HG03280 (cell line): ENCODE measurements around the gene PTPN1.

Experiments used
- ATAC-seq: cut with Tn5 transposase; IDR thresholded peaks from one replicate; pipeline ENCODE4 v1.9.1; 2021; ENCODE audit warnings: mild to moderate bottlenecking, moderate library complexity; ENCODE audit not compliant: unreplicated experiment

The PTPN1 gene

DNA sequence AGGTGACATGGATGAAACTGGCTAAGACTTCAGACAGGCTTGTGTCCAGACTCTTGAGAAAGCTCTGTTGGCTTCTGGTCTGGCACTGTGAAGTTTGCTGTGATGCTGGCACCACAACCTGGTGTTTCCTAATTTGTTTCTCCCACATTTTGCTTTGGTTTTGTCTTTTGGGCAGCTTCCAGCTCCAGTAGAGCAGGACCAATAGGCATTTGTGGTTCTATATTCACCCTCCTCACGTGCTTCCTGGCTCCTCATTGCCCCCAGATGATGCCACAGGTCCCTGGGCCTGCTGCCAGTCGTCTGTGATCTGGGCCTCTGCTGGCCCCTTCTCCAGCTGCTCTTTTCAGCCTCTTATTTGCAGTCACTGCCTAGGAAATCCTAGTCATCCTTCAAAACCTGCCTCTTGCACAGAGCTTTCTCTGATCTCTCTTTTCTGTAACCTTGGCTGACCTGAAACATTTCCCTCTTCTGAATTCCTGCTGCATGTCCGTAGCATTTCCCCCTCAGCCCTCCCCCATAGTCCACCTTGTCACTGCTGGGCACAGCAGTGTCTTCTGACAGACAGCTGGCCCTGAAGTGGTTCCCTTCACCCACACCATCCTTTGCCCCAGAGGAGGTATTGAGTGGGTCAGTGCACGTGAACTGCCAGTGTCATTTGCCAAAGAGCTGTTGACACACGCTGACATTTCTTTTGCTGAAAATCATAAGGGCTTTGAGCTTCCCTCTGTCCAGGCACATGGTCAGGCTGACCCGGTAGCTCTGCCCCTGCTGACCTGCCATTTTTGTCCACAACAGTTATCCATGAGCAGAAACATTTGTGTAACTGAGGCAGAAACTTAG lies 63.0 kb downstream of the PTPN1 start:
- no peak for ATAC-seq

- ATAC-seq, result no peak
These were observed 63.9 kb downstream of the PTPN1 start for GRCh38 chr20:50574108-50574507.

- no peak for ATAC-seq
These were observed 64.4 kb downstream of the PTPN1 start for GRCh38 chr20:50574586-50574985.

DNA sequence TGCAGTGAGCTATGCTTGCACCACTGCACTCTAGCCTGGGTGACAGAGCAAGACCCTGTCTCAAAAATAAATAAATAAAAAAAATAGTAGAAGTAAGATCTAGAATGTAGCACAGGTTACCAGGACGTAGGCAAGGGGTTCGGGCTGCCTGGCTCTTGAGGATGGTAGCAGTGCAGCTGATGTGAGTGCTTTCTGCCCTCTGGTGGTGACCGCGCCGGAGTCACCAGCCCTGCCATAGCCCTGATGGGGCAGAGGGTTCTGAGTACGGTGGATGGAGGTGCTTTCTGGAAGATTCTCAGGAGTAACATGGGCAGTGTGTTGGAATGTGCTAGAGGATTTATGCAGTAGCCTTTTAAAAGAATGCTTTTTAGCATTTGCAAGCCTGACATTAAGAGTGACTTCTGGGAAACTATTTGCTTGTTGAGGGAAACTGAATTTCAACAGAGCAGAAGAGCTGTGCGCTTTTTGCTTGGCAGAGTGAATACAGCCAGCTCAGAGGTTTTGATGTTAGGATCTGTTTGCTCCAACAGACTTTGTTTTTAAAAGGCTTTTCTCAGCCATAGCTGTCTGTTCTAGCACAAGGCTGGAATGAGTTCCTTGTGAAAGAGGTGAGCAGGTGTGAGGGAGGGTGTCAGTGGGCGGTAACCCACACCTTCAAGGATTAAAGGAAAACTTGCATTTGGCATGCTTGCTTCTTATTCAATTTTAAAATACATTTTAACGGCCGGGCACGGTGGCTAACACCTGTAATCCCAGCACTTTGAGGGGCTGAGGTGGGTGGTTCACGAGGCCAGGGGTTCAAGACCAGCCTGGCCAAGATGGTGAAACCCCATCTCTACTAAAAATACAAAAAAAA lies 65.9 kb downstream of the PTPN1 start:
- peak; percentile 55 for ATAC-seq

GRCh38 chr20:50577175-50578018 lies 67.2 kb downstream of the PTPN1 start:
- no peak for ATAC-seq

DNA sequence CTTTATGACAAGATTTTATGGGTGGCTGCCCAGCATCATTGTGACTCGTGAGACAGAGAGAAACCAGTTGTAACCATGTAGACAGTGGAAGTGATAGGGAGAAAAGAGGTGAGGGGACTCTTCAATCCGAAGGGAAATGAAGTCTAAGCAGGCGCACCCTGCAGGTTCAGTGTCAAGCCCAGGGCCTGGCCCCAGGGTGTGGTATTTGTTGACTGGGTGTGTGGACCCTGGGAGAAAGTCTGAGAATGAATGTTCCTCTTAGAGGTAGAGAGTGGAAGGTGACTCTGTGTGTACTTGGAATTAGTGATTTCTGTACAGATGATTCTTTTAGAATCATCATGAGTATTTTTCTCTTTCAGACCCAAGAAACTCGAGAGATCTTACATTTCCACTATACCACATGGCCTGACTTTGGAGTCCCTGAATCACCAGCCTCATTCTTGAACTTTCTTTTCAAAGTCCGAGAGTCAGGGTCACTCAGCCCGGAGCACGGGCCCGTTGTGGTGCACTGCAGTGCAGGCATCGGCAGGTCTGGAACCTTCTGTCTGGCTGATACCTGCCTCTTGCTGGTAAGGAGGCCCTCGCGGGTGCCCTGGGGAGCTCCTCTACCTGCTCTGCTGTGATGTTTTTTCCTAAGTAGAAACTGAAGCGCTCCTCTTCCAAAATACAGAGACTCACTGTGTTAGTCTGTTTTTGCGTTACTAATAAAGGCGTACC lies 68.0 kb downstream of the PTPN1 start:
- ATAC-seq, result no peak

DNA sequence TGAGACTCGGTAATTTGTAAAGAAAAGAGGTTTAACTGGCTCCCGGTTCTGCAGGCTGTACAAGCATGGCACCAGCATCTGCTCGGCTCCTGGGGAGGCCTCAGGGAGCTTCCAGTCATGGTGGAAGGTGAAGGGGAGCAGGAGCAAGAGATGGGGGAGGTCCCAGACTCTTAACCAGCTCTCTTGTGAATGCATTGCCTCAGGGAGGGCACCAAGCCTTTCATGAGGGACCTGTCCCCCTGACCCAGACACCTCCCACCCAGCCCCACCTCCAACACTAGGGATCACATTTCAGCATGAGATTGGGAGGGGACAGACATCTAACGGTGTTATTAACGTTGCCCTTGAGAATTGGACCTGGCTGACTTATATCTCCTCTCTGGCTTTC lies 68.6 kb downstream of the PTPN1 start:
- ATAC-seq, result no peak

DNA sequence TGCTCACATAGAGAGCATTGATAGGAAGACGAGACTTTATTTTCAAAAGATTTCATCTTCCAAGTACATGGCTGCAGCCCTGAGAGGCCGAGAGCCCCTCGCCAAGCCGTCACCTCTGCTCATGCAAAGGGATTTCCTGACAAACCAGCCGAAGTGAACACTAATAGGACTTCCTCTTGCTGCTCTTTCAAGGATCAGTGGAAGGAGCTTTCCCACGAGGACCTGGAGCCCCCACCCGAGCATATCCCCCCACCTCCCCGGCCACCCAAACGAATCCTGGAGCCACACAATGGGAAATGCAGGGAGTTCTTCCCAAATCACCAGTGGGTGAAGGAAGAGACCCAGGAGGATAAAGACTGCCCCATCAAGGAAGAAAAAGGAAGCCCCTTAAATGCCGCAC lies 69.3 kb downstream of the PTPN1 start:
- ATAC-seq, result no peak

GRCh38 chr20:50580016-50580747 lies 70.0 kb downstream of the PTPN1 start:
- ATAC-seq, result no peak

DNA sequence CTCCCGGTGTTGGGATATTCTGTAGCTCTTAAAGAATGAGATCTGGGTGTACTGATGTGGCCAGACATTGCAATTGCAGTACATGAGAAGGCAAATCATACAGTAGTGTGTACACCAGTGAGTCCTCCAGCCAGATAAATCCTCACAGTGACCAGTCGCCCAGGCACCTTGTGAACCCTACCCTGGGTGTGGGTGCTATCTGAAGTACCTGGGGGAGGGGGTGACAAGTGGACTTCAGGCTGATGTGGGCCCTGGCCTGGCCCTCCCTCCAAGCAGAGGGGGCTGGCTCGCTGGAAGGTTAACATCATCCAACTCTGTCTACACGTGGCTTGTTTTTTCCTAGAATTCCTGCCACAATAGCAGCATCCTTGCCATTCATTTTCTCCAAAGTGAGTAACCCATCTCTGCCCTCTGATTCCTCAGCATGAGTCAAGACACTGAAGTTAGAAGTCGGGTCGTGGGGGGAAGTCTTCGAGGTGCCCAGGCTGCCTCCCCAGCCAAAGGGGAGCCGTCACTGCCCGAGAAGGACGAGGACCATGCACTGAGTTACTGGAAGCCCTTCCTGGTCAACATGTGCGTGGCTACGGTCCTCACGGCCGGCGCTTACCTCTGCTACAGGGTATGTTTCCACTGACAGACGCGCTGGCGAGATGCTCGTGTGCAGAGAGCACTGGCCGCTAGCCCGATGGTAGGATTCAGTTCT lies 70.8 kb downstream of the PTPN1 start:
- no peak for ATAC-seq

DNA sequence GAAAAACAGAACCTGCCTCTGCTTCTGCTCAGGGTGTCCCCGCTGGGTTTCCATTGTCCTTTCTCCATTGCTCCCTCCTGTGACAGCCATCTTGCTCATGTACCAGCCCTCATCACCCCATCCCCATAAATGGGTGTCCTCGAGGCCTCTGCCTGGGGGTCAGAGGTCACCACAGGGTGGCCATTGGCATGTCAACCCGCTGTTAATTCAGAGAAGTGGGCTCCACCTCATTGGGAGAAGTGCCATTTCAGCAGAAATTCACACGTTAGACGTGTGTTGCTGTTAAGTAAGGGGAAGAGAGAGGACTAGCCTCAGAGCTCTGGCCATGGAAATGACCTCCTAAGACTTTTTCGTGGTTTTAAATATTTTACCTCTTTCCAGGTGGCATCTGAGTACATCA lies 71.9 kb downstream of the PTPN1 start:
- ATAC-seq, result no peak

DNA sequence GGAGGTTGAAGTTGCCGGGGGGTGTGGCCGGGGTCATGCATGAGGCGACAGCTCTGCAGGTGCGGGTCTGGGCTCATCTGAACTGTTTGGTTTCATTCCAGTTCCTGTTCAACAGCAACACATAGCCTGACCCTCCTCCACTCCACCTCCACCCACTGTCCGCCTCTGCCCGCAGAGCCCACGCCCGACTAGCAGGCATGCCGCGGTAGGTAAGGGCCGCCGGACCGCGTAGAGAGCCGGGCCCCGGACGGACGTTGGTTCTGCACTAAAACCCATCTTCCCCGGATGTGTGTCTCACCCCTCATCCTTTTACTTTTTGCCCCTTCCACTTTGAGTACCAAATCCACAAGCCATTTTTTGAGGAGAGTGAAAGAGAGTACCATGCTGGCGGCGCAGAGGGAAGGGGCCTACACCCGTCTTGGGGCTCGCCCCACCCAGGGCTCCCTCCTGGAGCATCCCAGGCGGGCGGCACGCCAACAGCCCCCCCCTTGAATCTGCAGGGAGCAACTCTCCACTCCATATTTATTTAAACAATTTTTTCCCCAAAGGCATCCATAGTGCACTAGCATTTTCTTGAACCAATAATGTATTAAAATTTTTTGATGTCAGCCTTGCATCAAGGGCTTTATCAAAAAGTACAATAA lies 72.5 kb downstream of the PTPN1 start:
- ATAC-seq, result no peak

- ATAC-seq, result no peak
These were observed 73.4 kb downstream of the PTPN1 start for GRCh38 chr20:50583442-50584150.

DNA sequence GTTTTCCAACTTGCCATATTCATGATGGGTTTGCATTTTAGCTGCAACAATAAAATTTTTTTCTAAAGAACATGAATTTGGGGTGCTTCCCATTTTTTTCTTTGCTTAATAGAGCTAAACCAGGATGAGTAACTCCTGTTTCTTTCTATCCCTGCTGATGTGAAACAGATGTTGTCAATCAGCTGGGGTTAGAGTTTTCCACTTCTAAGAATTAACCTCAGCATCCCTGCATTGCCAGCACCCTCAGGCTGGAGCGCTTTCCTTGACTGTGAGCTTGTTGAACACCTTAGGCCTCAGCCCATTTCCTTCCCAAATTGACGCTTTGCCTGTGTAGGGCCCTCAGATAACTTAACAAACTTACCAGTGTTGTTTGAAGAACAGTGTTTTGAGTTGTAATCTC lies 74.5 kb downstream of the PTPN1 start:
- no peak for ATAC-seq

DNA sequence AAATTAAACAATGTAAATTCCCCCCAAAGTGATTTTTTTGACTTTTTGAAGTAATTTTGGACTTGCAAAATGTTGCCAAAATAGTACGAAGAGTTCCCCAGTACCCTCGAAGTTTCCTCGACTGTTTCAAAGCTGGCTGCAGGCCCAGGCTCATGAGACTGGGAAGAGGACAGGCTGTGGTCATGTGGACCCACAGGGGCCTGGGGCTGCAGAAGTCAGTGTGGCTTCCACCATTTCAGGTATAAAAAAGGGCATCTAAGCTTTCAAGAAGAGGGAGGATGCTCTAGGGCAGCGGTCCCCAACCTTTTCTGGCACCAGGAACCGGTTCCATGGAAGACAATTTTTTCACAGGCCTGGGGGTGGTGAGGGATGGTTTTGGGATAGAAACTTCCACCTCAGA lies 75.0 kb downstream of the PTPN1 start:
- ATAC-seq, result no peak

DNA sequence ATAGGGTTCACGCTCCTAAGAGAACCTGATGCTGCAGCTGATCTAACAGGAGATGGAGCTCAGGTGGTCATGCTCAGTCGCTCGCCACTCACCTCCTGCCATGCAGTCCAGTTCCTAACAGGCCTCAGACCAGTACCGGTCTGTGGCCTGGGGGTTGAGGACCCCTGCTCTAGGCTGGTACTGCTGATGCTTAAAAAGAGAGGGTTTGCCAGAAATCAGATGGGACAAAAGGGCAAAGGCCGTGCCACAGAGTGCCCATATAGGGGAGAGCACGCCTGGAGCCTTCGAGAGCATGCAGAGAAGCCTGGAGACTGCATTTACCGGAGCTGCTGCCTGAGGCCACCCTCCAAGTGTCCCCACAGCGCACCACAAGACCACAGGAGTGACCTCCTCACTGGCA lies 75.5 kb downstream of the PTPN1 start:
- no peak for ATAC-seq

- no peak for ATAC-seq
These were observed 76.5 kb downstream of the PTPN1 start for GRCh38 chr20:50586531-50587232.
